Measurements from ENCODE around the gene YIF1B. TPM values are rescaled to one million over a fixed set of nuclear protein-coding genes. Genes with fewer than 3 reads are reported as not detected.

The YIF1B gene
- total and polyA plus RNA-seq, 9 of the 15 experiments (the other 6 are each of a cell fraction or from before 2014, with no cell fraction given), result 8.5 to 586 (median 323) TPM

- WGBS (ENCODE audit: insufficient coverage, low coverage, missing lambda C conversion rate), result 93% methylated on average over 52 of the region's 76 CpGs
- BruUV-seq (replicated peaks), result no TSS peak
- peak within 1 kb of the TSS; percentile 75 to 84 for H3K9ac ChIP-seq (ENCODE audit: insufficient read depth in 1 of 2, low read depth in 2 of 2, low read length in 2 of 2)
- H3K27ac ChIP-seq (ENCODE audit: extremely low read depth, low read depth, low read length), result peak within 1 kb of the TSS; percentile 64
- no peaks in the 10 kb centered on the region for H3K27me3 ChIP-seq (ENCODE audit: control insufficient read depth in 2 of 2, insufficient read depth in 2 of 2, low read length in 2 of 2)
- DNase-seq (ENCODE audit: extremely low read depth in 1 of 4, low spot score in 3 of 4) (no peak), FAIRE-seq (no peak), ATAC-seq (no peak)
- H3K4me2 ChIP-seq (ENCODE audit: insufficient read depth, low read length), result no peak within 1 kb of the TSS
- peaks cover 3% of the 10 kb centered on the region; the same call in 1 of the 3 replicates for H3K36me3 ChIP-seq (ENCODE audit: control insufficient read depth, insufficient read depth, low read length)
- POLR2A ChIA-PET, result no interaction called here
- in situ Hi-C loops (cut with MboI) (no loop called here), intact Hi-C loops (cut with micrococcal nuclease) (no loop called here)
- H3K4me3 ChIP-seq, result no peak within 1 kb of the TSS
- H3K4me1 ChIP-seq (replicated peaks in 1 of 2; ENCODE audit: control insufficient read depth in 2 of 2, insufficient read depth in 2 of 2, low read length in 2 of 2), result peaks cover 44 to 55% of the 10 kb centered on the region in 2 experiments
- H3K9me1 ChIP-seq (ENCODE audit: control insufficient read depth, insufficient read depth, low read length), result no peaks in the 10 kb centered on the region
- peak within 1 kb of the TSS; percentile 37 for H2AFZ ChIP-seq (ENCODE audit: low read depth, low read length)
- peak; percentile 26 for TF ChIP-seq PCBP1 (IDR thresholded peaks at IDR 0.05; ENCODE audit: low read depth, low read length, poor library complexity, severe bottlenecking)
- TF ChIP-seq RBFOX2 (IDR thresholded peaks at IDR 0.05; ENCODE audit: low read depth, low read length), result peak; percentile 54
- TF ChIP-seq TAF1 (IDR thresholded peaks at IDR 0.05; ENCODE audit: control insufficient read depth, extremely low read depth, insufficient read depth, low read length, severe bottlenecking), result no peak
- TF ChIP-seq NBN (IDR thresholded peaks at IDR 0.05; ENCODE audit: low read depth), result no peak
- no peak for TF ChIP-seq YY1 (IDR thresholded peaks at IDR 0.05; ENCODE audit: borderline replicate concordance in 1 of 3, control insufficient read depth in 1 of 3, extremely low read depth in 1 of 3, insufficient read depth in 3 of 3, insufficient read length in 1 of 3, insufficient replicate concordance in 2 of 3, low read depth in 1 of 3, low read length in 2 of 3)
- no peak for TF ChIP-seq FIP1L1 (IDR thresholded peaks at IDR 0.05; ENCODE audit: low read depth, low read length, poor library complexity, severe bottlenecking)
- peak; percentile 27; the same call in 1 of the 2 replicates for TF ChIP-seq POLR2G (IDR thresholded peaks at IDR 0.05; ENCODE audit: low read depth, low read length)
- no peak for TF ChIP-seq TCFL5 (CRISPR knock-in tag; conservative IDR thresholded peaks at IDR 0.05)
- TF ChIP-seq TAL1 (IDR thresholded peaks at IDR 0.05), result no peak
- TF ChIP-seq TAF9B (IDR thresholded peaks at IDR 0.05; ENCODE audit: partially characterized antibody), result no peak
- no peaks in the 10 kb centered on the region for H3K9me3 ChIP-seq (replicated peaks; ENCODE audit: control insufficient read depth, insufficient read depth, low read depth, low read length)
- H3K79me2 ChIP-seq (ENCODE audit: control insufficient read depth, insufficient read depth, low read length), result peaks cover 10% of the 10 kb centered on the region
- no peaks in the 10 kb centered on the region for H4K20me1 ChIP-seq (replicated peaks; ENCODE audit: control insufficient read depth, insufficient read depth, low read length)
- CTCF ChIA-PET (ENCODE audit: low intra/inter-chr PET ratio), result no interaction called here
These were observed 3.9 kb upstream of the YIF1B start, which contains the start of gene KCNK6 for GRCh38 chr19:38319421-38320258. KCNK6 (plus strand) TSS chr19:38319845; CDS start chr19:38319951, 106 bp downstream.

Data from K562 (cell line).